ENCODE data around the gene TMEM248.
"Not testable (repeated sequence)": the region's sequence is repeated elsewhere in the genome, so short reads cannot be mapped to it uniquely, and the experiment has no call there.

Gene TMEM248, protein sequence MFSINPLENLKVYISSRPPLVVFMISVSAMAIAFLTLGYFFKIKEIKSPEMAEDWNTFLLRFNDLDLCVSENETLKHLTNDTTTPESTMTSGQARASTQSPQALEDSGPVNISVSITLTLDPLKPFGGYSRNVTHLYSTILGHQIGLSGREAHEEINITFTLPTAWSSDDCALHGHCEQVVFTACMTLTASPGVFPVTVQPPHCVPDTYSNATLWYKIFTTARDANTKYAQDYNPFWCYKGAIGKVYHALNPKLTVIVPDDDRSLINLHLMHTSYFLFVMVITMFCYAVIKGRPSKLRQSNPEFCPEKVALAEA

GRCh38 chr7:66920769-66921395, at the start of gene TMEM248:
Gene TMEM248 (plus strand): TSS chr7:66921225. CDS start chr7:66941866, 20,641 bp downstream.
- peak; percentile 85 to 93 (median 89) for DNase-seq (ENCODE audit: low read depth in 3 of 3)

DNA sequence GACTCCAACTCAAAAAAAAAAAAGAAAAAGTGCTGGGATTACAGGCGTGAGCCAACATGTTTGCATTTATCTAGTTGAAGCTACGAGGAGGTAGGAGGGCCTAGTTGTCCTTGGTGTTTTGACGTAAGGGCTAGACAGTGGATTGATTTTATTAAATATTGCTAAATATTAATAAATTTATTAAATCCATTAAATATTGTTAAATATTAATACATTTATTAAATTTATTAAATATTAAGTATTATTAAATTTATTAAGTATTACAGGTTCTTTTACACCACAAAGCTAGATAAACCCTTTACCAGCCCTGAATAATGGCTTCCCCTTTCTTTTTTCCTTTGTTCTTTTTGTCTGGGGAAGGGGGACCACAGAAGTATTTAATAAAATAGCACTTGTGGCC, 47.5 kb upstream of the TMEM248 start:
- no peak for DNase-seq (ENCODE audit: low read depth in 3 of 3)

DNA sequence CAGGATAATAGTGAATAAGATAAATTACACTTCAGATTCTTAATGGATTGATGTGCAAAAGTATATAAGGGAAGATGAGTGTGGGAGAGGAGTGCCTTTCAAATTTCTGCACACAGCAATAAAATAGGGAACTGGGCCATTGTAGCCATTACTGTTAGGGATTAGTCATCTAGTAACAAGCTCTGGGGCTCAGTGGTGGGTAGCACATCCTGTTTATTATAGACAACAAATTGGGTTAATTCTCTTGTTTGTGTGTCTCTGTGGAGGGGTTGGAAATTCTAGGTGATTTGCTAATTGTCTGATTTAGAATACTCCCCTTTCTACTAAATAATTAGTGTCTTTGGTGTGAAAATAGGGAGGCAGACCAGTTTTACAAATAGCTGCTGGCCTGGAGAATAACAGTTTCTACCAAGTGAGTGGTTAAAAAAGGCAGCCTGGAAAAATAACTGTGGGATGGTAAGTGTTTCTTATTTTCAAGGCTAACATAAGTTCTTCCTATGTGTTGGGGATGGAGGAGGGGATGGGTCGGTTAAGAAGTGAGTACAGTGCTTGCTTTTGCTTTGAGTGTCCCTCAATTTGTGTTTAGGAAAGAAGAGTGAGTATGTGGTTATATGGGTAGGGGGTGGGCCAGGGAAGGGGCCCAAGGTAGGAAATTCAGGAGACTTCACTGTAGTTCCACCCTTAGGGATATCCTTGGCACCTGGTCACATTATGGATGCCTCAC, 43.3 kb upstream of the TMEM248 start:
- DNase-seq (ENCODE audit: low read depth in 3 of 3): no peak

DNA sequence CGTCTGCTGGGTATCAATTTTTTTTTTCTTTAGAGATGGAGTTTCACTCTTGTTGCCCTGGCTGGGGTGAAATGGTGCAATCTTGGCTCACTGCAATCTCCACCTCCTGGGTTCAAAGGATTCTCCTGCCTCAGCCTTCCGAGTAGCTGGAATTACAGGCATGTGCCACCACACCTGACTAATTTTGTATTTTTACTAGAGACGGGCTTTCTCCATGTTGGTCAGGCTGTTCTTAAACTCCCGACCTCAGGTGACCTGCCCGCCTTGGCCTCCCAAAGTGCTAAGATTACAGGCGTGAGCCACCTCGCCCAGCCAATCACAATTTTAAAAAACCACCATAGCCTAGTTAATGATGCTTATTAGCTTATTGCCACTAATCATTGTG, 42.7 kb upstream of the TMEM248 start:
- not testable (repeated sequence) for DNase-seq (ENCODE audit: low read depth in 3 of 3)

- DNase-seq (ENCODE audit: low read depth in 3 of 3): no peak
These were observed 41.0 kb upstream of the TMEM248 start for GRCh38 chr7:66880053-66880452.

DNA sequence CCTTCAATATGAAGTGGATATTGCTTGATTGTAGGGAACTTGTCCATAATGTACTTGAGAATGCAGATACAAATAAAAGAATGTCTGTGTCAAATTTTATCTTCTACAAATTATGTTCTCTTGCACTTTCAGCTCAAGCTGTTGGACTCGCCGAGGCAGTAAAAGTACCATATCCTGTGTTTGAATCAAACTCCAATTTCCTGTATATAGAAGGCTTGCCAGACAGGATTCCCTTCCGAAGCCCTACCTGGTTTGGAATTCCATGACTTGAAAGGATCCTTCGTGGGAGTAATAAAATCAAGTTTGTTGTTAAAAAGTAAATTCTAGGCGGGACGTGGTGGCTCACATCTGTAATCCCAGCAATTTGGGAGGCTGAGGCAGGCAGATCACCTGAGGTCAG, 40.4 kb upstream of the TMEM248 start:
- DNase-seq (ENCODE audit: low read depth in 3 of 3): not testable (repeated sequence)

GRCh38 chr7:66883716-66884115, 37.3 kb upstream of the TMEM248 start:
- no peak for DNase-seq (ENCODE audit: low read depth in 3 of 3)

DNA sequence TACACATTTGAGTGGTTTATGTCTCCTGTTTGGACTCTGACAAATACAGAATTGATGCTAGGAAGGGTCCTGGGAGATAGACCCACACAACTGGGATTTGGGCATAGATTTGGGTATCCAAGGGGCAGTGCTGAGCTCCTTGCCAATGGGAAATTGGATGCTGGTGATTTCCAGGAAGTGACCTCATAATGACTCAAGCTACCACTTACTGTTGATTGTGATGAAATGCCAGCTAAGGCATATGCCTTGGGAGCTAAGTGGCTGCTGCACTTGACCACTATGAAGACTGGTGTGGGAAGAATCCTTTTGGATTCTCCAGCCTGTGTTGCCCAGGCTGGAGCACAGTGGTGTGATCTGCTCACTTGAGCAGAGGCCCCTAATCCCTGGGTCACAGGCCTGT, 36.5 kb upstream of the TMEM248 start:
- not testable (repeated sequence) for DNase-seq (ENCODE audit: low read depth in 3 of 3)

GRCh38 chr7:66886152-66886551, 34.9 kb upstream of the TMEM248 start:
- no peak for DNase-seq (ENCODE audit: low read depth in 3 of 3)

DNA sequence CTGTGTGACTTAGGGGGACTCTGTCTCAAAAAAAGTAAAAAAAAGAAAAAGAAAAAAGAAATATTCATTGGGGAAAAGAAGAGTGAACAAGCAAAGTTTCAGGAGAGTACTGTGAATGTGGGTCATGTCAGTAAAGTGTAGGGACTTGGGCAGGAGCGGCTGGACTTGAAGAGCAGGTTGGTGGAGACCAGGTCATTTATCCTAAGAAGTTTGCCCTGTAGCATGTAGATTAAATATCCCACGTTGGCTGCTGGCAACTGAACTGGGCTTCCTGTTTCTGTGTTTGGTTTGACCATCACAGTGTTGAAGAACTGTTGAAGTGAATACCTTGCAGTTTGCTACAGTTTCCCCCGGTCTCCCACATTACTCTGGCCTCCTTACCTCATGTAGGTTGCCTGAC, 32.8 kb upstream of the TMEM248 start:
- DNase-seq (ENCODE audit: low read depth in 3 of 3): not testable (repeated sequence)

GRCh38 chr7:66894463-66895080, 26.5 kb upstream of the TMEM248 start:
- no peak for DNase-seq (ENCODE audit: low read depth in 3 of 3)

DNA sequence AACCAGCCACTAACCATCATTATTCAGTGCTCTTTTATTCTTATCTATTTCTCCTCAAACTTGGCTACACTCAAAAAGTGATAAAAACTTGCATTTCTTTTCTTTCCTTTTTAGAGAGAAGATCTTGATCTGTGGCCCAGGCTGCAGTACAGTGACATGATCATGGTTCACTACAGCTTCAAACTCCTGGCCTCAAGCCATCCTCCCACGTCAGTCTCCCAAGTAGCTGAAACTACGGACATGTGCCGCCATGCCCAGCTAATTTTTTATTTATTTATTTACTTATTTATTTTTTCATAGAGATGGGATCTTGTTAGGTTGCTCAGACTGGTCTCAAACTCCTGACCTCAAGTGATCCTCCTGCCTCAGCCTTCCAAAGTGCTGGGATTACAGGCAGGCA, 24.6 kb upstream of the TMEM248 start:
- DNase-seq (ENCODE audit: low read depth in 3 of 3): no peak

- DNase-seq (ENCODE audit: low read depth in 3 of 3): no peak
These were observed 21.3 kb upstream of the TMEM248 start for GRCh38 chr7:66899552-66900280.

DNA sequence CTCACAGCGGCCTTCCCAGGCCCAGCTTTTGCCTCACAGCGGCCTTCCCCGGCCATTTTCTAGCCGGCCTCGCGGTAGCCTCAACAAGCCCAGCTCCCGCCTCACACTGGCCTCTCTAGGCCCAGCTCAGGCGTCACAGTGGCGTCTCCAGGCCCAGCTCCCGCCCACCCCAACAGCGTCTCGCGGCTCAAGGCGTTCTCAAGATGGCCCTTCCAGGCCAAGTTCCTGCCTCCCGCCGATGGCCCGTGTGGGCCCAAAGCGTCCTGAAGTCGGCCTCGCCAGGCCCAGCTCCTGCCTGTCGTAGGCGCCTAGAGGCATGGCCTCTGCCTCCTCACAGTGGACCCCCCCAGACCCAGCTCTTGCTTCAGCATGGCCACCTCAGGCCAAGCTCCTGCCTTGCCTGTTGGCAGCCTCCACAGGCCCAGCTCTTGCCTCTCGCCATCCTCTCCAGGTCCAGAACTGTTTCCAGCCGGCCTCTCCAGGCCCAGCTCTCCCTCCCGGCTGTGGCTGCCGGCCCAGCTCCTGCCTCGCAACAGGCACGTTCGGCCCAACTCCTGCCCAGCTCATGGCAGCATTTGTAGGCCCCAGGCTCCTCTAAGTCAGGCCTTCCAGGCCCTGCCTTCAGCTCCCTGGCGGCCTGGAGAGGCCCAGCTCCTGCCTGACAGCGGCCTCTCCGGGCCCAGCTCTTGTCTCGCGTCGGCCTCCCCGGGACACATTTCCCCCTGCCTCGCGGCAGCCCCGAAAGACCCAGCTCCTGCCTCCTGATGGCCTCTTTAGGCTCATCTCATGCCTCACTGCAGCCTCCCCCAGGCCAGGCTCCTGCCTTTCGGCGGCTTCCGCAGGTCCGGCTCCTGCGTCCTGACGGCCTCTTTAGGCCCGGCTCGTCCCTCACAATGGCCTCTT, 18.8 kb upstream of the TMEM248 start:
- no peak for DNase-seq (ENCODE audit: low read depth in 3 of 3)

- no peak for DNase-seq (ENCODE audit: low read depth in 3 of 3)
These were observed 18.2 kb upstream of the TMEM248 start for GRCh38 chr7:66902844-66903180.

GRCh38 chr7:66903360-66904062, 17.5 kb upstream of the TMEM248 start:
- DNase-seq (ENCODE audit: low read depth in 3 of 3): no peak

GRCh38 chr7:66904063-66904593, 16.9 kb upstream of the TMEM248 start:
- no peak for DNase-seq (ENCODE audit: low read depth in 3 of 3)

- no peak for DNase-seq (ENCODE audit: low read depth in 3 of 3)
These were observed 15.7 kb upstream of the TMEM248 start for GRCh38 chr7:66905278-66905677.

- no peak for DNase-seq (ENCODE audit: low read depth in 3 of 3)
These were observed 15.3 kb upstream of the TMEM248 start for GRCh38 chr7:66905689-66906088.

DNA sequence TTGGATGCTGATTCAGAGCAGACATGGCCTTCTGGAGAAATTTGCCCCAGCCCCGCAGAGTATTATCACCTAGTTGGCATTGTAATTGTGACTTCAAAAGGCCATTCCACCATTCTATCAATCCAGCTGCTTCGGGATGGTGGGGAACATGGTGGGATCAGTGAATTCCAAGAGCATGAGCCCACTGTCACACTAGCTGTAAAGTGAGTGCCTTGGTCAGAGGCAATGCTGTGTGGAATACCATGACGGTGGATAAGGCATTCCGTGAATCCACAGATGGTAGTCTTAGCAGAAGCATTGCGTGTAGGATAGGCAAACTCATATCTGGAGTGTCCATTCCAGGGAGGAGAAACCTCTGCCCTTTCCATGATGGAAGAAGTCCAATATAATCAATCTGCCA, 13.3 kb upstream of the TMEM248 start:
- DNase-seq (ENCODE audit: low read depth in 3 of 3): no peak

All from stimulated activated CD4-positive, alpha-beta T cell treated with anti-CD3 and anti-CD28 coated beads, TNF-alpha, amount 100 ng/mL, for 24 hours (primary cell).